Fibroblast of lung (primary cell): ENCODE results near the gene MINDY1. TPM values are rescaled to one million over a fixed set of nuclear protein-coding genes. Genes with fewer than 3 reads are reported as not detected.

Source experiments
- DNase-seq, 2 donors: peaks; one replicate each; pipeline versions ENCODE4 v3.0.0 to v3.0.0-alpha.2; 2010; ENCODE audit warnings: low read depth in 2 of 2
- H2AFZ ChIP-seq: 2 replicates; pipeline ENCODE4 v1.5.1; 2012; ENCODE audit warnings: low read length, control low read depth, inconsistent platforms
- H3K27ac ChIP-seq: 2 replicates; pipeline ENCODE4 v1.5.1; 2011; ENCODE audit warnings: low read length, control low read depth; ENCODE audit not compliant: insufficient read depth
- H3K27me3 ChIP-seq: 2 replicates; pipeline ENCODE4 v1.5.1; 2011; ENCODE audit warnings: mild to moderate bottlenecking, low read length; ENCODE audit not compliant: control insufficient read depth, insufficient read depth
- H3K36me3 ChIP-seq: 2 replicates; pipeline ENCODE4 v1.5.1; 2011; ENCODE audit warnings: low read length; ENCODE audit not compliant: control insufficient read depth, insufficient read depth
- H3K4me1 ChIP-seq: 2 replicates; pipeline ENCODE4 v1.5.1; 2011; ENCODE audit warnings: low read length; ENCODE audit not compliant: control insufficient read depth, insufficient read depth; ENCODE audit errors: extremely low read depth
- H3K4me2 ChIP-seq: 2 replicates; pipeline ENCODE4 v1.5.1; 2011; ENCODE audit warnings: low read length, control low read depth; ENCODE audit not compliant: insufficient read depth; ENCODE audit errors: extremely low read depth
- H3K4me3 ChIP-seq, 4 experiments: fragments of 200-600 bp in 1 of 4; sonication (generic) in 1 of 4; replicated peaks in 1 of 4; 2 replicates each; pipeline ENCODE4 v1.5.1; 2011 to 2016; ENCODE audit warnings: low read length in 4 of 4, low read depth in 3 of 4, mild to moderate bottlenecking in 3 of 4, control low read depth in 2 of 4, inconsistent platforms in 1 of 4, mixed read lengths in 1 of 4; ENCODE audit not compliant: insufficient read depth in 1 of 4; ENCODE audit errors: control extremely low read depth in 1 of 4
- H3K79me2 ChIP-seq: 2 replicates; pipeline ENCODE4 v1.5.1; 2012; ENCODE audit warnings: mild to moderate bottlenecking, low read length, inconsistent platforms; ENCODE audit not compliant: control insufficient read depth, insufficient read depth
- H3K9ac ChIP-seq: 2 replicates; pipeline ENCODE4 v1.5.1; 2011; ENCODE audit warnings: mild to moderate bottlenecking, low read length, control low read depth; ENCODE audit not compliant: insufficient read depth
- H3K9me3 ChIP-seq: 2 replicates; pipeline ENCODE4 v1.5.1; 2012; ENCODE audit warnings: low read depth, low read length; ENCODE audit not compliant: control insufficient read depth, insufficient read depth
- H4K20me1 ChIP-seq: 2 replicates; pipeline ENCODE4 v1.5.1; 2011; ENCODE audit warnings: low read length; ENCODE audit not compliant: control insufficient read depth, insufficient read depth; ENCODE audit errors: extremely low read depth
- CTCF ChIP-seq, 2 donors: IDR thresholded peaks in 1 of 2; conservative IDR thresholded peaks in 1 of 2; 1 replicate in 1 of 2; 2 replicates in 1 of 2; pipeline ENCODE4 v1.5.1; 2011 to 2012; ENCODE audit warnings: low read length in 2 of 2, control low read depth in 1 of 2, inconsistent platforms in 1 of 2, low read depth in 1 of 2, mild to moderate bottlenecking in 1 of 2
- EZH2 ChIP-seq: IDR thresholded peaks from 2 replicates; pipeline ENCODE4 v1.5.1; 2012; ENCODE audit warnings: low read length, control low read depth, mild to moderate bottlenecking; ENCODE audit errors: missing control alignments
- polyA plus RNA-seq, 2 donors: library from polyadenylated mRNA; depleted of rRNA in 1 of 2; stranded (reverse) in 1 of 2; unstranded in 1 of 2; fragments of >200 nt; gene quantifications; 2 replicates each; pipeline ENCODE4 v1.2.1, GENCODE V29; 2011 to 2012; ENCODE audit warnings: missing spikeins in 1 of 2
- total RNA-seq: library from RNA; depleted of rRNA; stranded (reverse); fragments of >200 nt; gene quantifications from 2 replicates; pipeline ENCODE4 v1.2.1, GENCODE V29; 2014

MINDY1 gene
- total and polyA plus RNA-seq, 2 donors (not counting 1 experiment from before 2014, with no cell fraction given) = 11.7 to 17.3 TPM

- Histone ChIP-seq H3K9me3 (no peaks in the 10 kb centered on the region), H3K4me3 (no peak overlapping the region), H2AFZ (no peak overlapping the region), H3K36me3 (peaks cover 26% of the 10 kb centered on the region), H4K20me1 (no peaks in the 10 kb centered on the region), H3K4me1 (peaks cover 21% of the 10 kb centered on the region), H3K9ac (no peak overlapping the region), H3K27ac (no peak overlapping the region), H3K27me3 (no peaks in the 10 kb centered on the region), H3K4me2 (no peak overlapping the region), H3K79me2 (peaks cover 63% of the 10 kb centered on the region)
- no peak for TF ChIP-seq CTCF (conservative IDR thresholded peaks at IDR 0.05 in 1 of 2, IDR thresholded peaks at IDR 0.05 in 1 of 2; ENCODE audit: low read depth in 1 of 2, low read length in 2 of 2)
- TF ChIP-seq EZH2 = no peak
- DNase-seq = no peak
These were observed 37.1 kb downstream of the MINDY1 start for GRCh38 chr1:150969626-150970025.

GRCh38 chr1:150968491-150968890 lies 38.2 kb downstream of the MINDY1 start:
- H3K9ac ChIP-seq = no peak overlapping the region
- peaks cover 56% of the 10 kb centered on the region for H3K79me2 ChIP-seq
- peaks cover 21% of the 10 kb centered on the region for H3K4me1 ChIP-seq
- no peak overlapping the region for H3K27ac ChIP-seq
- no peak overlapping the region for H3K4me3 ChIP-seq
- H4K20me1 ChIP-seq = no peaks in the 10 kb centered on the region
- peaks cover 35% of the 10 kb centered on the region for H3K36me3 ChIP-seq
- no peak overlapping the region for H2AFZ ChIP-seq
- TF ChIP-seq EZH2 (no peak), CTCF (conservative IDR thresholded peaks at IDR 0.05 in 1 of 2, IDR thresholded peaks at IDR 0.05 in 1 of 2; ENCODE audit: low read depth in 1 of 2, low read length in 2 of 2) (no peak)
- H3K9me3 ChIP-seq = no peaks in the 10 kb centered on the region
- DNase-seq = no peak
- no peak overlapping the region for H3K4me2 ChIP-seq
- no peaks in the 10 kb centered on the region for H3K27me3 ChIP-seq

GRCh38 chr1:150967936-150968335 lies 38.8 kb downstream of the MINDY1 start:
- no peaks in the 10 kb centered on the region for H3K9me3 ChIP-seq
- H3K27me3 ChIP-seq = no peaks in the 10 kb centered on the region
- H2AFZ ChIP-seq = no peak overlapping the region
- no peak overlapping the region for H3K9ac ChIP-seq
- TF ChIP-seq CTCF (conservative IDR thresholded peaks at IDR 0.05 in 1 of 2, IDR thresholded peaks at IDR 0.05 in 1 of 2; ENCODE audit: low read depth in 1 of 2, low read length in 2 of 2) (no peak), EZH2 (no peak)
- H3K36me3 ChIP-seq = peaks cover 37% of the 10 kb centered on the region
- peaks cover 18% of the 10 kb centered on the region for H3K4me1 ChIP-seq
- H3K27ac ChIP-seq = no peak overlapping the region
- H3K4me3 ChIP-seq = no peak overlapping the region
- peaks cover 51% of the 10 kb centered on the region for H3K79me2 ChIP-seq
- no peaks in the 10 kb centered on the region for H4K20me1 ChIP-seq
- no peak overlapping the region for H3K4me2 ChIP-seq
- DNase-seq = no peak
